SW480 (cell line): ENCODE results near the gene HOXD12.
A peak's percentile ranks its signal among the peaks of the same experiment; 100 is the strongest.

Experiments used
- DNase-seq: peaks from one replicate; pipeline ENCODE4 v3.0.0-alpha.2; 2016; ENCODE audit warnings: low spot score

Gene HOXD12

DNA sequence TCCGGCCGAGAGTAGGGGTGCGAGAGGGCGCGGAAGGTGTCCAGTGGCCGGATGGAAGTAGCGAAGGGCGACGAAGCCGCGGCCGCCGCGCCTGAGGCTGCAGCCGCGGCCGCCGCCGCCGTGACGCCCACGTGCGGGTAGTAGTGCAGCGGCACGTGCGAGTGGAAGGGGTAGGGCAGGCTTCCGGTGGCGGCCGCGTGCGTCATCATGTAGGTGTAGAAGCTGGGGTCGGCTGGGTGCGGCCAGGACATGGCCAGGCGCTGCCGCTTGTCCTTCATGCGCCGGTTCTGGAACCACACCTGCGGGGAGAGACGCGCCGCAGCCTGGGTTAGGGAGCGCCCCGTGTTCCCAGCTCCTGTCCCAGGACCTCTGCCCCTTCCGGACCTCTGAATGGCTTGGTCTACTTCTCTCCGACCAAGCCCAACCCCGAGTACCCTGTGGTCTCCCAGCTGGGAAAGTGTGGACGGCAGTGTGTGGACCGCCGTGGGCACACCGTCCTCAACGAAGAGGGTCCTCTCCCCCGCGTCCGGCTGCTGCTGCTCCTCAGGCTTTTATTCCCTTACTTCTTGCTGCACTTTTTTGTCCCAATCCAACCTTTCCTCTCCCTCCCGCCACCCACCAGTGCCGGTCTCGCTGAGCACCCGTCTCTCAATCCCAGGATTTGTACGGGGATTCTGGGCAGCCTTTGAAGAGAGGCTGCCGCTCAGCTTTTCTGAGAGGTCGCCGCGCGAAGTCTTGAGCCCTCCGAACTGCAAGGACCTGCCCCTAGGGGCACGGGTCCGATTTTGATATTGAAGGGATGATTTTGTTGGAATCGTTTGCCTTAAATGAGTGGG lies 18.8 kb upstream of the HOXD12 start:
- peak; percentile 82 for DNase-seq

DNA sequence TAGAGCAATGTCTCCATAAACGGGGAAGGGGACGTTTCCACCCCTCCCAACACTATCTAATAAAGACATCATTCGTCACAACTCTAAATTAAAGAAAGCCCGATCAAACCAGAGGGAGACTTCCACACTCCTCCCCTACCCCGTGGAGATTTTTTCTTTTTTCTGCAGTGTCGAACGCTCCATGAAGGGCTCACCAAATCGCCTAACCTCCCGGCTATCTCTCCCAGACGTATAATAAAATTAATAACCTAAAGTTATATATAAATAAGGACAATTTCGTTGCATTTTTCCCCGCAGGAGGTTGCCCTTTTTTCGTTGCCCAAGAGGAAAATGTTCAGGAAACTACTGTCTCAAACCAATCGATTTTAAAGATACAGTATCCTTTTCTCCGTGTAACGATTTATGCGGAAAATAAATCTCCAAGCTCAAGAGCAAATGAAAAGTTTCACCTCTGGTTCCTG lies 18.2 kb upstream of the HOXD12 start:
- no peak for DNase-seq

DNA sequence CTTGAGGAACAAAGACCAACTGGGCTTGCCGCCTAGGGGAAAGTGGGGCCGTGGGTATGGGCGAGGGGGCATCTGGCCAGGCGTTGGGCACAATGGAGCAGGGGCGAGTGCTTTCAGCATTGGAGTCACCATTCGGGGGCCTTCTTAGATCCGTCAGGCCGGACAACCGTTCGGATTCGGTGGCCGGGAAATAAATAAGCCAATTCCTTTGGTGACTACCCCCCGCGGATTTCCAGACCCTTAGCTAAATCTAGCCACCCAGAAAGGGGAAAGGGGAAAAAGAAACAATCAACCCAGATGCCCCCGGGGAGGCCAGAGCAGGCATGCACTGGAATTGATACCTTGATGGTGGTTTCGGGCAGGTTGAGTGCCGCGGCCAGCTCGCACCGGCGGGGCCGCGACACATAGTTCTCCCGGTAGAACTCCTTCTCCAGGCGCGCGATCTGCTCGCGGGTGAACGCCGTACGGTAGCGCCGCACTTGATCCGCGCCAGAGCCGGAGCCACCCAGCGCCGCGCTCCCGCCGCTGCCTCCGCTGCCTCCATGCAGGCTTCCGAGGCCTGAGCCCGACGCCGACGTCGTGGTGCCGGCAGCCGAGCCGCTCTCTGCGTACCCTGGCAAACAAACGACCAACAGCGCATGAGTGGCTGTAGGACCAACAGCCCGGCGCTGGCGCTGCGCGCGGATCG lies 17.6 kb upstream of the HOXD12 start:
- DNase-seq = no peak

DNA sequence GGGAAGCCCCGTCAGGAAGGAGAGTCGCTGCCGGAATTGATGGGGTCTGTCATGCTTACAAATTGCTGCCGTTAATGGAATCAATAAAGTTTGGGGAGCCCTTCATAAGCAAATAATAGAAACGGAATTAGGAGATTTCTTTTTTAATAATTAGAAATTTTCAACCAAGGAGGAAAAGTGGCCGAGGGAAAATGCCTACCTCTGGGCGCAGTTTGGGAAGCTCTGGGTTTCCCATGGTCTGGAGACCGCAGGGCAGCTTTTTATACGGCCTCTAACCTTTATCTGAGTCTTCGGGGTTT lies 17.1 kb upstream of the HOXD12 start:
- DNase-seq = no peak

DNA sequence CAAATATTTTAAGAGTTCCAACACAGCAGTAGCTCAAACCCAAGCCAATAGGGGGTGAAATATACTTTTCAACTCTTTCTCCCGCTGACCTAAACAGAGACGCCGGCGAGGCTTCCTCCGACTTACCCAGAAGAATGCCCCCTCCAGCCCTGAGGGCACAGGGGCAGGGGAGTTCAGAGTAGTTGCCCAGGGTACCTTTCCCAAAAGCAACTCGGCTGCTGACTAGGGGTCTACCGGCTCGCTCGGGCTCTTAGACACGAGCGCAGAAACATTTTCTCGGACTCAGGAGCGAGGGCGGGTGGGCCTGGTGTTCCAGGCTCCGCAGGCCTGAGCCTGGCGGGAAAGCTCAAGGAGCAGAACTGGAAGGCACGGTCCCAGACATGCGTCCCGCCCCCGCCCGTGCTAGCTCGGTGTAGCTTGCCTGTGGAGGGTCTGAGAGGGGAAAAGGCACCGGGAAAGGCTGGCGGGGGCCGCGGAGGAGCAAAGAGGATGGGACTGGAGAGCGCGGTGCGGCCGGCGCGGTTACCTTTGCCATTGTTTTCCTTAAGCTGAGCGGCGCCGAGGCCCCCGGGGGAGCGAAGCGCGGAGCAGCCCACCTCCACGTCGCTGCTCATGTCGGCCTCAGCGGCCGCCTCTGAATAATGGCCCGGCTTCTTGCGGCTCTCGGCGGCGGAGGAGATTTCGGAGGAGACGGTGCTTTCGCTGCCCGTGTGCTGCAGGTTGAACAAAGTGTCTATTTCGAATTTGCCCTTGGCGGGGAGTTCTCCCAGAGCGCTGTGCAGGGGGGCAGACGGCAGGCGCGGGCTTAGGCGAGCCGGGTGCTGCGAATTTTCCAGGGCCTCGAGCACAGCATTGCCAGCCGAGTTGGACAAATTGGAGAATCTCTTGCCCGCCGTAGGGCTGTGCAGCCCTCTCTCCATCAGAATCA lies 16.5 kb upstream of the HOXD12 start:
- no peak for DNase-seq

DNA sequence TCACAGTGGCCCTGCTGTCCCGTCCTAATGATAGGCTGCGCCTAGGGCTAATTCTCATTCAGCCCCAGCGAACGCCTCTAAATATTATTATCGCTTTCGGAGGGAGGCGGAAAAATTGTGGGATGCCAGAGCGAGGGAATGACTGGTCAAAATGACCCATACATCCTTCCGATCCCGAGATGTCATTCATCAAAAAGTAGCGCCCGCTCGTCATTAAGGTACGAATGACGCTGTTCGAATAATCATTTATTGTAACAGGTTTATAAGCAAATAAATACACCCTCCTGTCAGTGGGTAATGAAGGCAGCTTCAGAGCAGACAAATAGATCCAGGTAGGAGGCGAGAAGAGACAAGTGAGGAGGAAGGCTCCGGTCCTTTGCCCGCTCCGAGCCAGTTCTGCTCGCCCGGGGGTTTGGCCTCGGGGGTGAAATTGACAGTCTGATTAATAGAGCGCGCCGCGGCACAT lies 15.8 kb upstream of the HOXD12 start, which contains the start of gene EVX2:
EVX2 (minus strand) TSS at position 167 of the 466 bp plus-strand sequence. CDS start 186 bp downstream, outside the sequence.
- no peak for DNase-seq

DNA sequence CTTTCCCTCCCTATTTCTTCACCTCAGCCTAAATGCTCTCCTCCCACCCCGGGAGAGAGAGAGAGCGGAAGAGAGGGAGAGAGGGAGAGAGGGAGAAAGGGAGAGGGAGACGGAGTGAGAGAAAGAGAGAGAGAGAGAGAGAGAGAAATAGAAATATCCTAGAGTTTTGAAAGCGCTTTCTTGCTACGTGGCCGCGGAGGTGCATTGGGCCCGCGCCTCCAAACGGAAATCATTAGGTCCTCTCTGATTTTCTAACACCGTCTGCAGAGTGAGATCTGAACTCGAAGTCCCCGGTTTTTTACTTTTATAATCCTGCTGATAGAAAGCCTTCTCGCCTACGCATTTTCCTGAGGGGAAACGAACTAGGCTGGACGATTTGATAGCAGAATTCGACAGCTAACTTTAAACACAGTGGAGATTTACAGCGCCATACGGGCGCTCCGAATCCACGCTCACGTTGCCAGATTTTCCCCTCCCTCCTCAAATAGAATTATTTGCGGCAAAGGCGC lies 14.9 kb upstream of the HOXD12 start:
- DNase-seq = no peak

DNA sequence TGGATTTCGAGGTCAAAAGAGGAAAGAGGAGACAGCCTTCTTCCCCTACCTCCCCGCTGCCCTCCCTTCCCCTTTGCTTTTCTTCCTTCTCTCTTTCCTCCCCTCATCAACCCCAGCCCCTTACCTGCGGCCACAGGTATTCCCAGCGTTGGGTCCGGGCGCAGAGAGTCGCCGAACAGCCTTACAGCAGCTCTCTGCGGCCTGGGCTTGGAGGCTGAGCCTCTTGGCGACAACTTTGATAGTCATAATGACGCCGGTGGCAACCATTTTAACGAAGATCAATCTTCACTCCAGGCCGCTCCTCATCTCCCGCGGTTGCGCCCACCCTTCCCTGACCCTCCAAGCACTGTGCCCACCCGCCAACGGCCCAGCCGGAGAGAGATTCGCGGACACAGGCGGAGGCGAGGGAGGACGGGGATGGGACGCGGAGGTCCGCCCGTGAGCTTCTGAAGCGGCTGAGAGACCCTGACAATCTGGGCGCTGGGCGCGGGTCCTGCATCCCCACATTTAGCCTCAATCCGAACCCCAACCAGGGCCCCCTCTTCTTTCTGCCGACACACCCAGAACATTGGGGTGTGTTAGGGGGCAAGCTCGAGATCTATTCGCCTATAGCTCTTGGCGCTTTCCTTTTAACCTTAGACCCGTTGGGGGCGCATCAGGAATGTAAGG lies 14.3 kb upstream of the HOXD12 start:
- DNase-seq = no peak

DNA sequence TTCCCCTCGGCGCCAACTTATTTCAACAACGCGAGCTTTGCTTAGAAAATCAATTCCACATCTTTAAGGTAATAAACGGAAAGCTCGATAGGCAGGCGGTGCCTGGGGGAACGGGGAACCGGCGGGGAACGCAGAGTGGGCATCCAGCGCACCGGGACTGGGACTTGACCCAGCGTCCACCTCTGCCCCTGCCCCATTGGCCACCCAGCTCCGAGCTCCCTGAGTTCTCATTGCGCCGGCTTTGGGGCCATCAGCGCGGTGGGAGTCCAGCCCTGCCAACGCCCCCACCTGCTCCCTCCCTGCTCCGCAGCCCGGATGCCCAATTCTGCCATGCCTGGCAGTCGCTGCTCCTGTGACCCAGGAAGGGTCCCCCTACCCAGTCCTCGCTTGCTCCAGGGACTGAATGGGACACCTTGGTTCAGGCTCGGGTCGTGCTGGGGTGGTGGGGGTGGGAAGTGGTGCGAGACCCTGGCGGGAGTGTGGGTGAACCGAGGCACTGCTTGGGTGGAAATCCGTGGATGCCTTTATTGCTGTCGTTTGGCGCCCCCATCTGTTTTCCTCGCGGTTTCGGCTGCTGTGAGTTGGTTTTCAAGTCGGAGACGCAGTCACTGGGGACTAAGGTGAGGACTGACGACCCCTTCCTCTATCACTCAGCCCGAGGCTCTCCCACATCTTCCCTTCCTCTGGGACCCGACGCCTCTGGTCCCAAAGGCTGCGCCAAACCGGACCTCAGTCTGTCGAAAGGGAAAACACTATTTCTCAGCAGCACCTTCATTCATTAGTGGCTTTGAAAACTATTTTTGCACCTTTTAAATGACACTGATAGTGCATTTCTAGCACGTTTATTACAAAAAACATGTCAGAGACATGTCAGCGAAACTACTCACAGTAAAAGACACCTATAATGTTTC lies 13.5 kb upstream of the HOXD12 start:
- no peak for DNase-seq

DNA sequence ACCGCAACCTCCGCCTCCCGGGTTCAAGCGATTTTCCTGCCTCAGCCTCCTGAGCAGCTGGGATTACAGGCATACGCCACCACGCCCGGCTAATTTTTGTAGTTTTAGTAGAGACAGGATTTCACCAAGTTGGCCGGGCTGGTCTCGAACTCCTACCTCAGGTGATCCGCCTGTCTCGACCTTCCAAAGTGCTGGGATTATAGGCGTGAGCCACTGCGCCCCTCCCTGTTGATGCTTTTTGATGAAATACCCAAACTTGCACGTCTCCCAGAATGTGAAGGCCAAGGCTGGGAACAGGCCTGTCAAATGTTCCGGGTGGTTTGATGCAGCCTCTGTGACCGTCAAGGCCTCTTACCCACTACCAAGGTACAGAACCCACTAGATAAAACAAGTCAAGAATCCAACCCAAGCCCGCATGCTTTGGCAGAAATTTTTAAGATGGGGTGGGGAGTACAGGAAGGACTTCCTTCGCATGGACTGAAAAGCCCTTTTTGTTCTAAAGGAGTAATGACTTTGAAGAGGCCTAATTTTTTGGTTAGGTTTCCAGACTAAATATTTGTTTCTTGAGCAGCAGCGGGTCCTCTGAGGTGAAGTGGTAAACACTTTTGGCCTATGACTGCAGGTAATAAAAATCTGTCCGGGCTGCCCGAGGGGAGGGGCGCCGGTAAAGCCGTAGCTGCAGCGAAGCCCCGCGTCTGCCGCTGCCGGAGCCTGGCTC lies 12.1 kb upstream of the HOXD12 start:
- DNase-seq = no peak

DNA sequence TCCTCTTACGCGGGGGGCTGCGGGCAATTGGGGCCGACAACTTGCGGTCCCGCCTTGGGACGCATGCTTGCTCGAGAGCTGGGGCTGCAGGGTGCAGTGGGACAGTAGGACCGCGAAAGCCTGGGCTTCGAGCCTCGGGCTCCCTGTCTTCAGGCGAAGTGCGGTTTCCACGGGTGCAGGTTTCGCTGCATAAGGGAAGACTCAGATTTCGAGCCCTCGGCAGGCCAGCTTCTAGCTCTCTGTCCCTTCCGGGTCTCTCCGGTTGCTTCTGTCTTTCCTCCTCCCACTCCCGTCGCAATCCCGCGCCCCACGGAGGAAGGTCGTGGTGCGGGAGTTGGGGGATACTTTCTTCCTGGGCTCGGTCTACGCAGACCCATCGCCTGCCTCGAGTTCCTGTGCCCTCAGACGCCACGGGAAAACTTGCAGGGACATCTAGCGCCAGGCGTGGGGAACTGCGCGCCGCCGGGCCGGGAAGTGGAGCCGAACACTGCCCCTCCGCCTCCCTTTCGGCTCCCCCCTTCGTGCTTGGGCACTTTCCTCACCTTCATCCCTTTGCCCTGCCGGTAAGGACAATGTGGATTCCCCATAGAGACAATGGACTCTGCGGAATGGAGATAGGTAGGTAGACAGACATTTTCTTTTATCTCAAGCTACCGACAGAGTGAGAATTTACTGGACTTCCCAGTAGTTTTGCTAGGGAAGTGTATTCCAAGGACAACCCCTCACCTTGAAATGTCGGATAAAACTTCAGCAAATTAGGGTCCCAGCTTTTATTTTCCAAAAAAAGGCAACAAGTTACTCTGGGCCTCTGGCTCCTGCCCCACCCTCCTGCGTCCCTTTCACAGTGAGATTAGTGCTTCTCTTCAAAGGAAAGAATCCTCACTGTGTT lies 11.3 kb upstream of the HOXD12 start:
- peak; percentile 60 for DNase-seq

DNA sequence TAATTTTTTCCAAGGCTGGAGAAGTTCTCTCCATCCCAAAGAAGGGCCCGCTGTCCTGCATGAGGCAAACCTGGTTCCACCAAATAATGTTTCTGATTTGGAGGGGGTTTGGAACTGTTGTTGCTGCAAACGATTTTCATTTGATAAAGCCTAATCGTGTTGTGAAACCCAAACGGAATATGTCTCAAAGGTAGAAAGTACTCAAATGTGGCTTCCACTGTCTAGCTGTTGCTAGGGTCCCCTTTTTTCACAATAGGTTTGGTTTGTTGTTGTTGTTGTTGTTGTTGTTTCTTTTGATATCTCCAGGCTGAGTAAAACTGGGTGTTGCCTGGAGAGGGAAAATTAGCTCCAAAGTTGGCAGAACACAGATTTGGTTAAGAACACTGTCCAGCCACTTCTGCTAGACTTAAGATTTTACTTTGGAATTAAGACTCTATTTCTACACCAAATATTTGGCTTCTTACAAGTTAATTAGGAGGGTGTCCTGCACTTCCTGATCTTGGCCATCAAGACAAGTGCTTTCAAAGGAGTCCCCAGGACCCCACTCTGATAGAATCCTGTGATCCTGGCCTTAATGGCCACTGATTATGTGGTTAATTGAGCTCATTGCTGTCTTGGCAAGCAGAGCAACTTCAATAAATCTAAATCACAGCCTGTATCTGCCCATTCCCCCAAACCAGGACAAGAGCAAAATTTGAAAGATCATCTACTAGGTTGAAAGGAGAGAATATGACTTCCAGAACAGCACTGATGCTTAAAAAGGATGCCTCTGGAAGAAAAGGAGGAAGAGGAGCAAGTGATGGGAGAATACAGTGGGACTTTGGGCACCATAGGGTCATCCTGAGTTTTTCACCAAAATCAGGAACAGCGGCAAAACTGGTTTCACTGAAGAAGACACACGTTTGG lies 10.4 kb upstream of the HOXD12 start:
- DNase-seq = no peak

DNA sequence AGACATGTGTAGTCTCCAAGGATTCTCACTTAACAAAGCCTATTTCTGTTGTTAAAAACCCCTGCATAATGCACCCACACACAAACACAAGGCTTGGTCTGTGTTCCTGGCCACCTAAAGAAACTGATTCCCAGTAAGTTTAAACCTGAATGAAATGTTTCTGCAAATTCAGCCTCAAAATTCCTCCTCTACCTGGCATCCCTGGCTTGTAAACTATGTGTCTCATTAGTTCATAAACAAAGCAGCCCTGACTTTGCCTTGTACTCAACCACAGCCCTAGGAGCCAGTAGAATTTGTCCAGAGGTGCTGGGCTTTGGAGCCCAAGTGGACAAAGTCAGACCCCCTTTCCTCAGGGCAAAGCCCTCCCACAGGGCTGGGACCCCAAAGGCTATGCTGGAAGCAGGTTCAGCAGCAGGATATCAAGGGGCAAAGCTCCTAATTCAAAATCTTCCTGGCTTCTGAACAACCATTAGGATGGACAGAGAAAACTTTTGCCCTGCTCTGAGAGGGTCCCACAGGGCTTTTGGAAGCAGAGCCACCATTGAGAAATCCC lies 9.7 kb upstream of the HOXD12 start:
- no peak for DNase-seq

DNA sequence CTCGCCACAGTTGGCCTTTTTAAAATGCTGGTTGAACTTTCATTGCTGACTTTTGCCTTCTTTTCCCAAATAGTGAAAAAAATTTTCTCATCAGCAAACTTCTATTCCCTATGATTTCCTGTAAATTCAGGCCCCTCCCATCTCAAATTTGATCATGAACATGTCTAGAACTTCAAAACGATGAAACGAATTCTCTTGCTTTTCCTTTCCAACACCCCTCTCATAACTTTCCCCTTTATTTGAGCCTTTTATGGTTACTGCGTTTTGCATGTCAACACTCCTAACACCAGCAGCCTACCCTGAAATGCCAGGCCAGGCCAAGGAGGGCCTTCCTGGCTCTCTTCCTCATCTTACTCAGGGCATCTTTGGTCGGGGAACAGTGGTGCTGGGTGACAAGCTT lies 8.7 kb upstream of the HOXD12 start:
- DNase-seq = no peak

DNA sequence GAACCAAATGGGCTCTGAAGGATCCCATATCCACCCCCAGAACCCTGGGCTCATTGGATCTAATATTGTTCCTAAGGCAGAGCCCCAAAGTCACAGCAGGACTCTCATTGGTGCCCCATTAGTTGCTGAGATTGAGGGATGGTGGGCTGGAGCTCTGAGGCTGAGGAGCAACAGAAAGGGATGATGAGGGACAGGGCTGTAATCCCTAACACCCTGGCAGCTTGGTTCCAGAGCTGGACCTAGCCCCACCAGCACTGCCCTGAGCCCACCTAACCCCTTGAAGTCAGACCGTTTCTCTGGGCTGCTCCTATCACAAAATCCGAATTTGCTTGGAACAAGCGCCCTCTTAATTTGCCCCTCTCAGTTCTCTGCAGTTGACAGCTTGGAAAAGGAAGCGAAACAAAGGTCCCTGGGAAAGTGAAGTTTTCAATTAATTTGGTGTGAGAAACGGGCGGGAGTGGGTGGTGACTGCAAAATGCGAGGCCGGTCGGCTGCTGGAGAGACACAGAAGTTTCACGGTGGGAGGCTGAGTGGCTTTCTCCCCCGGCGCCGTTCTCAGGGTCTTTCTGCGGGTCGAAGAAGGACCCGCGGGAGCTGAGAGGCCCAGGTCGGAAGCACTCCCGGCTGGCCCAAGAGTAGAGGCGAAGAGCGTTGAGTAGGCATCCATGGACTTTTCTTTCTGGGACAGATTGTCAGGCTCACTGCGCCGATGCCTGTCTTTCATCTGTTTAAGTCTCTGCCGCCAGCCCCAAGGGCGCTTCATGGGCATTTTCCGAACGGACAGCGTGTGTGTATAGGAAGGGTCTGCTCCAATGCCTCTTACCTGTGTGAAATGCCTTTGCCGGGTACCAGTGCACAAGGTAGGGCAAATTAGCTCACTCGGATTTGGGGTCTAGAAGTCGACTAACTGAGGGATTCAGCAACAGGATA lies 8.0 kb upstream of the HOXD12 start:
- DNase-seq = no peak
